NCI-H2029 treated with DMSO at 0.1 percent for 48 hours (cell line): Measurements from ENCODE around the gene UBASH3A.

ENCODE experiments used
- DNase-seq: peaks from one replicate; lab custom pipeline; 2025; lab: John Stamatoyannopoulos, UW

UBASH3A gene

DNA sequence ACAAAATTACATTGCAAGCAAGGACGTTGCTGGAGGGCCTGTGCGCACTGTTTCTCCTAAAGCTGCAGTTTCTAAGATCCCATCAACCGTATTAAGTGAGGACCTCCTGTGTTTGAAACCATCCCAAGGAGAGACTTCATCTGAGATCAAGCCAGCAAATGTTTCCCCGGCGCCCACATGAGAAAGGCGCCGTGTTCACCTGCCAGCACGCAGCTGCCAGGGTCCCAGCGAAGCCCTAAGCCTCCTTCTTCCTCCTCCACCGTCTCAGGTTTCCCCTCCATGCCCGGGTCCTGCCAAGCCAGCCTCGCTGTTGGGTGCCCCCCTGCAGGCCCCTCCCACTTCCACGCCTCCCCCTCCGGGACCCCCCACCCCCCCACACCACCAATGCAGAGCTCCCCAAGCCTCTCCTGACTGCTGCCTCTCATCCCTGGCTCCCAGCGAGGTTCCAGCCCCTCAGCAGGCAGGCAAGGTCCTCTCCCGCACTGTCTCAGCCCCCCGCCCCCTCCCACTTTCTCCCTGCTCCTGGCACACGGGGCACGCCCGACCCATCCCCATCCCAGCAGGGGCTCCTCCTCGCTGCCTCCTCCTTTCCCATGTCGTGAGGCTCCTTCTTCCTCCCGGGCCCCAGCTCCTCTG, 28.7 kb upstream of the UBASH3A start:
- no peak for DNase-seq

DNA sequence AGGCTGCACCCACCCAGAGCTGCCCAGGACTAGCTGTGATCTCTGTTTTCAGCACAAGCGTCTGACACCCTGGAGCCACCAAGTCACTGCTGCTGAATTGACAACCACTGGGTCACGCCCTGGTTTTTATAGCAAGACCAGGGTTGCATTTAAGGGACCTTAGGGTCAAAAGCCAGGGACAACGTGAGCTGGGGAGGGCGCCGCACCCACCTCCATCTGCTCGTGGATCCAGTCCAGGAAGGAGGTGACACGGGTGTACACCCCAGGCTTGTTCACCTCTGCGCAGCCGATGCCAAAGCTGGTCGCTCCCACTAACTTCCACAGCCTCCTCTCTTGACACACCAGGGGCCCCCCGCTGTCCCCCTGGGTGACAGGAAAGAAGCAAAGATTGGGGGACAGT, 28.2 kb upstream of the UBASH3A start:
- no peak for DNase-seq

DNA sequence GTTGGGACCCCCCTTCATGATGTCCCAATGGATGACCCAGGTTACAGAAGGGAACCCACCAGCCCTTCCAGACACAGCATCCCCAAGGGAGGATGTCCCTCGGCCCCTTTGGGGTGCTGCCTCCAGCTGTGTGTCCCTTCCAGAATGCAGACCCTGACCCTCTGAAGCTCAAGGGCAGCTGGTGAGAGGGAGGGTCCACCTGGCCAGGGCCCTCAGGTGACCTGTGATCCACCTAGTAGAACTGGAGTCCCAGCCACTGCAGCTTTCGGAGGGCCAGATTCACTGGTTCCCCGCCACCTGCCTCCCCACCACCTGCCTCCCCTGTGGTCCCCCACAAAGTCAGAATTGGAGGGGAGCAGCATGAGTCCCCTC, 27.8 kb upstream of the UBASH3A start:
- DNase-seq: no peak

DNA sequence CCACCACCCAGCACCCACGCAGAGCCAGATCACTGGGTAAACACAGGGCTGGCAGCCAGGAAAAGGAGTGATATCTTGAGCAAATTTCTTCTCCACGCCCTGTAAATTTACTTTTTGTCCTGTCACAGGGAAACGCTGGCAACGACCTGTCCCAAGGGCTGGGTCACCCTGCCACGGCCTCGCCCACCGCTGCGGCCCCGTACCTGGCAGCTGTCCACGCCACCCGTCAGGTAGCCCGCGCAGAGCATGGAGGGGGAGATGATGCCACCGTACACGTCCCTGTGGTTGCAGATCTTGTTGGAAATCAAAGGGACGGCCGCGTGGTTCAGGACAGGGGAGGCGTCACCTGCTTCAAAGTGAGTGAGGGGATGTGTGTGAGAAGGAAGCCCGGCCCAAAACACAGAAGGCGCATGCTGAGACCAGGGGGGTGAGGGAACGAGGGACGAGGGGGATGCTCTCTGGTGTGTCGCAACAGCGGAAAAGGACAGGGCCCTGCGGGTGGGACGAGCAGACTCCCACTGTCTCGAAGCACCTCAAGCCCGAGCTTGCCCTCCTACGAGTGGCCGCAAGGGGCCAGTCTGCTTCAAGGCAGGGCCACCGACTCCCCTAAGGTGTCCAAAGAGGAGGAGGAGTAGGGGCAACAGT, 27.2 kb upstream of the UBASH3A start:
- no peak for DNase-seq

DNA sequence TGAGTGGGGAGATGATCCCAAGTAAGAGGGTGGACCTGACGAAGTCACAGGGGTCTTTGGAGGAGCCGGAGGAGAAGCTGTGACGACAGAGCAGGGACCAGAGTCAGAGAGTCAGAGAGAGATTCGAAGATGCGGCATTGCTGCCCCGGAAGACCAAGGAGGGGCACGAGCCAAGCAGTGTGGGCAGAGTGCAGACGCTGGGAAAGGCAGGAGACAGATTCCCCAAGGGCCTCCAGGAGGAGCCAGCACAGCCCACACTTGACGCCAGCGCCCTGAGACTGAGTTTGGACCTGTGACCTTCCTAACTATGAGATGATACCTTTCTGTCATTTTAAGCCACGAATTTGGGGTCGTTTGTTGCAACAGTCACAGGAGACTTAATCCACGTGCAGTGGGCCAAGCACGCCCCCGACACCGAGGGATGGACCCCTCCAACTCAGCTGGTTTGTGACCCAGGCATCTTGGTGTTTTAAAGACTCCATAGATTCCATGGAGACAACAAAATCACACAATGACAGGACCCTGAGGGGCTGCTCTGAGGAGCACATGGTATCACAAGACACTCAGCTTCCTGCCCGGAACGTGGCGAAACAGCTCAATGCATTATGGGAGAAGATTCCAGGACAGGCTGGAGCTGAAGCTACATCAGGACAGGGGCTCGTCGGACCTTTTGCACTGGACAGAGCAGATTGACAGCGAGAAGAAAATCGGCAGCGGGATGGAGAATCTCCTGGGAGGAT, 26.3 kb upstream of the UBASH3A start:
- DNase-seq: no peak

DNA sequence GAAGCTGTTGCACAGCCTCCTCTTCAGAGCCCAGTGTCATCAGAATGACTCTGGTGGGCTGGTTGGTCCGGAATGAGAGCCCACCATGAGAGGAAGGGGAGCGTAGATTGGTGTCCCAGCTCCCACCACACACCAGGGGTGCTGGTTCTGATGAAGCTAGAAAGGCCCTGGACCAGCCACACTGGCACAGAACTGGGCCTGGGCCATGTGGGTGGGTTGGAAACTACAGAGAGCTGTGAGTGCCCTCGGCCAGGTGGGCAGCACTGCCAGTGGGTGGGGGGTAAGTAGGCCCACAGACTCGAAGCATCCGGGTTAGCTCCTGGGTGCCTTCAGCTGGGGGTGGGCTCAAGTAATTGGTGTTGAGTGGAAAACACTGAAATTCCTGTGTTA, 25.8 kb upstream of the UBASH3A start:
- no peak for DNase-seq

DNA sequence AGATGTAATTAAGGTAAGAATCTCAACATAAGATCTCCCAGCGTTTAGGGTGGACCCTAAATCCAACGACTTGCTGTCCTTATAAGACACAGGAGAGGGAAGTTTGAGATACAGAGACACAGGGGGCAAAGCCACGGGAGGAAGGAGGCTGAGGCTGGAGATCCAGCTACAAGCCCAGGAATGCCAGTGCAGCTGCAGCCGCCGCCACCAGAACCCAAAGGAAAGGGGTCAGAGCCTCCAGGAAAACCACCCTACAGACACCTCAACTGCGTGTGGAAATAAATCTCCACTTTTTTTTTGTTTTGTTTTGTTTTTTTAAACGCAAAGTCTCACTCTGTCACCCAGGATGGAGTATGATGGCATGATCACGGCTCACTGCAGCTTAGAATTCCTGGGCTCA, 25.3 kb upstream of the UBASH3A start:
- DNase-seq: no peak

DNA sequence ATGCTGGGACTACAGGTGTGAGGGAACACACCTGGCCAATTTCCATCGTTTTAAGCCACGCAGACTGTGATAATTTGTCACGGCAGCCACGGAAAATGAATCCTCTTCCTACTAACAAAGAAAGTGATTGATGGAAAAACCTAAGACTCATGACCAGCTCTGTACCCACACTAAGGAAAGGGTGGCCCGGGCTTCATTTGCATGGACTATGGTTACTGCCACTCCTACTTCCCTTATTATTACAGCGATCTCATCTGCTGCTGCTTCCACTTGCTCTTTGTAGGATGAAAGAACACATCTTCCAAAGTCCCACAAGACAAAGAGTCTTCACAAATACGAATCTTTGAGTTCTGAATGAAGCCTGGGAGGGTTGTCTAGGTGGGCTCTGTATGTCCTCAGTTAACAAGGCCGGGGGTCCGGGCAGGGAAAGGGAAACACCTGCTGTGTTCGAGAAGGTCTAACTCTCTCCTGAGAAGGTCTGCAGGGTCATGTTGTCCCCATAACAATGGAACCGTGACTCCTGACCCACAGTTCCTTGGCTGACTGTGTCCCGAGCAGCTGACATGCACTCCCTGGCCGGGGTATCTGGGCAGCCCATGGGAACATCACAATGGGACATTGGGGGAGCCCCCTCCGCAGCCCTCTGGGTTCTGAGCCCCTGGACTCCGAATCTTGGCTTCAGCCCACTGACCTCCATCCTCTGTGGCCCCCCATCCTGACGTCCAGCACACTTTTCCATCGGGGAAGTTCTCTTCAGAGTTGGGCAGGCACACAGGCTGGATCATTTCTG, 24.1 kb upstream of the UBASH3A start:
- DNase-seq: no peak

DNA sequence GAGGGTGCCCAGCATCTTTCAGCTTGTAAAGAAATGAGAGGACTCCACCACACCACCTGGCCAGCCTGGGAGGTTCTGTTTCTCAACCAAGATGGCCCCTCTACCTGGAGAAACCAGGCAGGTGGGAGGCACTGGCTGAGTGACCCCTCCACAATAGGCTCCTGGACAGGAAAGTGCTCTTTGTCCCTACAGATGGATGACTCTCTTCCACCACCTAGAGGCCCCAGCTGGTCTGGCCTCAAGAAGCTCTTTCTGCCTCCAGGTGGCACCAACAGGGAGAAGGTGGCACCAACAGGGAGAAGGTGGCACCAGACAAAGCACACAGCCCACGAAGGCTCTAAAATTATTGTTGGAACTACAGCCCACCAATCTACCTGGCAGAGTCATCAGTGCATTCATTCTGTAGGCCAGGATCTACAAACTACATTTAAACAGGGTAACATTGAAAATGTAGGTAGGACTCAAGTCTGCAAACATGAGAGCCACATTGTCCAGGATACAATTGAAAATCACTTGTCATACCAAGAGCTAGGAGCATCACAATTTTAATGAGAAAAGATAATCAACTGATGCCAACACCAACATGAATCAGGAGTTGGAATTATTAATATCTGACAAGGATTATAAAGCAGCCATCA, 22.2 kb upstream of the UBASH3A start:
- DNase-seq: peak; percentile 59

DNA sequence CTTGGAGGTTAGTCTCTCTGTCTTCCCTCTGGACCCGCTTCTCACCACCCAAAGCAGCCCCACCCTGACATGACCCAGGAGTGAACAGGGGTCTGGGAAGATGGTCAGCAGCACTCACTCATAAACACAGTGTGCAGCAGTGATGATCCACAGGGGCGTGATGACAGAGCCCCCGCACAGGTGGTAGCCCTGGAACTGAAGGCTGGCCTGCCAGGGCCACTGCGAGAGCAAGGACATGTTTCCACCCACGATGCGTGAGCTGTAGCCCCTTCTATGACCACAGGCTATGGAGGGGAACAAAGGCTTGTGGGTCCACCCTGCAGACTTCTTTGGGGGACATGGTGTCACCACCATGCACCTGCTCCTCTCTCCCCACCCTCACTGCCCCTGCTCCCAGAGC, 20.8 kb upstream of the UBASH3A start:
- no peak for DNase-seq

DNA sequence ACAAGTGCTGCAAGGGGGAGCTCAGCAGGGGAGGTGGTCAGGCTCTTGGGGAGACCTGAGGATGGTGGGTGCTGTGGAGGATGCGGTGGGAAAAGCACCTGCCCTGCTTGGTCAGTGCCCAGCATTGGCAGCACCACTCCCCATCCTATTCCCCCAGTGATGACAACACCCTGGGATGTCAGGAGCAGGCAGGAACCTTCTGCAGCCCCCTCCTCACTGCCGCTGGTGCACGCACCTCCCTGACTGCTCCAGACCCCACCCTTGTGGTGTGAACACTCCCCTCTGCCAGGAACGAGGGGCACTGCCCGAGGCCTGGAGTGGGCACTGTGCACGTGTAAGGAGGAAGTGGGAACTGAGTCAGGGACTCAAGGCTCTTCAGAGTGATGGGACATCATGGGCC, 20.4 kb upstream of the UBASH3A start:
- no peak for DNase-seq

DNA sequence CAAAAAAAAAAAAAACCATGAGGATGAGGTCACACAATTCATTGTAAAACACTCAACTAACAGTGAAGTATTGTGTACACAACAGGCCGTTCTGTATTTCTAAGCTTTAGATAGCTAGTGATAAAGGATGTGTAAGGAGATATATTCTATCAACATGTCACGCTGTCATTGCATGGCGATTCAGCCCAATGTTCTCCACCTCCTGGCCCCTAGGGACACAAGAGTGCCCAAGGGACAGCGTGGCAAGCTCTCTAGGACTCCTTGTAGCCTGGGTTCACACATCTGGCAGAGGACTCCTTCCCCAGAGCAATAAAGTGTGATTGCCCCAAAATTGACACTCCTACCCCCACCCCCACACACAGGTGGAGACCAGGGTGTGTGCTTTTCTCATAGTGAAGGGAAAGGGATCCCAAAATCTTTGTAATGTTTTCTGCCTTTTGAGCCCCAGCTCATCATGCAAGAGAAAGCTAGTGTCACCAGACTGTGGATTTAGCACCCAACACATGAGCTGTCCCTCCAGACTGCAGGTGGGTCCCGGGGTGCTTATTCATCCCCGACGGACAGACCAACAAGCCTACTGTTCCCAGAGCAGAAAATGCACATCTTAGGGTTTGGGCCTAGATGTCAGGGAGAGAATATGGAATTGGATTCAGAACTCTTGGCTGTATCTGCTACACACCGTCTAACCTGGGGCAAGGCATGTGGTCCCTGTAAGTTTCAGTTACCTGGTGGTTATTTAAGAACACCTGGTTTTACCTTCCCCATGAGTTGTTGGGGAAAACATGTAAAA, 19.4 kb upstream of the UBASH3A start:
- DNase-seq: peak; percentile 64

DNA sequence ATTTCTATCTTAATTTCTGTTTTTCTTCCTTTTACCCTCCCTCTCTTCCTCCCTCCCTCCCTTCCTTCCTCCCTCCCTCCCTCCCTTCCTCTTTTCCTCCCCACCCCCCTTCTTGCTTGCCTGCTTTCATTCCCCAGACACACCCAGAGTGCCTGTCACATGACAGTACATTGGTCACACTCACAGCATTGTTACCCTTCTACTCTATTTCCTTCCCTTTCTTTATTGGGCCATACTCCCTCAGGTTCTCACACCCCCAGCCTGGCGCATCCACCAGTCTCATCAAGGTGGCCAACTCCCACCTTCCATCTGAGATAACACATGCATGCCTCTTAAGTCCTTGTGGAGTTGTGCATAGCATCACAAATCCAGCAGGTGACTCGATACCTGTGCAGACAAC, 18.7 kb upstream of the UBASH3A start:
- no peak for DNase-seq

DNA sequence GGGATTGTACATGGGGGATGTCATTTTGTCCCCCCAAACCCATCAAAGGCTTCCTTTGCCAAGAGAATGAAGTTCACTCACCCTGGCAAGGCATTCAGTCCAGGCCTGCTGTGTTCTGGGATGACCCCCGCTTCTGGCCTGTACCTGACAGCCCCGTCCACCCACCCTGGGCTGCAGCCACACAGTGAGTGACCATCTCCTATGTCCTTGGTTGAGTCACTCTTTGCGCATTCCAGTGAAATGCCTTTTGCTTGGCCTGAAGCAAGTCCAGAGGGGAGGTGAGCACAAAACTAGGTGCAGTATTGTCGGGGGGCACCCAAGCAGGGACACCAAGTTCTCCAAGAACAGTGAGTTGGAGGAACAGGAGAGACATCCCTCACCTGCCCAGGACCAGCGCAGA, 18.1 kb upstream of the UBASH3A start:
- DNase-seq: no peak

DNA sequence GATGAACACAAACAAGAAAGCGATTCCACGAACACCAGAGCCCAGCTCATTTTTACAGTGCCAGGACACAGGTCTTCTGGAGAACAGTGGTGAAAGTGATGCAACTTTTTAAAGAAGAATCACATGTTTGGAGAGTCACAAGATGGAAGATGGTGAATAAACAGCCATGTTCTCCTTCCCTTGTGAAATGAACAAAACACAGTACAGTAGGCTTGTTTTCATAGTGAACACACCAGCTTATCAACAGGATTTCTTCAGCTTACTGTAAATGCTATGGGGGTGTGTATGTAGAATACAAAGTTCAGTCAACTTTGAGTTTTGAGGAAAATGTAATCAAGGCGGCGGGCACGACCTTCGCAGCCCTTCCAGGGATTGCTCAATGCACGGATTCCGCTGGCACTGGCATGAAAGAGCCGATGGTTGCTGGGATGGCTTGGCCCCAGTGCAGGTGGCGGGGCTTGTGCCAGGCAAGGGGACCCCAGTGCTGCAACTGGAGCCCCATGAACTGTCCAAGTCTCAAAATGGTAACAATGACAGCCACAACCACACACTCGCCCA, 17.6 kb upstream of the UBASH3A start:
- no peak for DNase-seq

DNA sequence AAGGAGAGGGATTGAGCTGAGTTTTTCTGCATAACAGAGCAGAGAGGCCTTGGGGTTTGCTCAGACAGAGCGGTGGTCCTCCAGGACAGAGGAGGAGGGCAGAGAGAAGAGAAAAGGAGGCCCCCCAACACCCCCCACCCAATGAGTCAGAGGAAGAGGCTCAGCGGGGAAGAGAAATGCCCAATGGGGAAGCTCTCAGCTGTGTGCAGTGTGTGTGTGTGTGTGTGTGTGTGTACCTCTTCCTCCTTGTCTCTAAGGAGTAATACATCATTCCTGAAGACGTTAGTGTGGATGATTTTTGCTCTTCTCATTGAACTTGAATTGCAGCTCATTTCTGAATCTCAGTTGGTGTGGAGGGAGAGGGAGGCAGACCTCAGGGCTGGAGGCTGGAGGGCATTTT, 16.5 kb upstream of the UBASH3A start:
- DNase-seq: no peak

DNA sequence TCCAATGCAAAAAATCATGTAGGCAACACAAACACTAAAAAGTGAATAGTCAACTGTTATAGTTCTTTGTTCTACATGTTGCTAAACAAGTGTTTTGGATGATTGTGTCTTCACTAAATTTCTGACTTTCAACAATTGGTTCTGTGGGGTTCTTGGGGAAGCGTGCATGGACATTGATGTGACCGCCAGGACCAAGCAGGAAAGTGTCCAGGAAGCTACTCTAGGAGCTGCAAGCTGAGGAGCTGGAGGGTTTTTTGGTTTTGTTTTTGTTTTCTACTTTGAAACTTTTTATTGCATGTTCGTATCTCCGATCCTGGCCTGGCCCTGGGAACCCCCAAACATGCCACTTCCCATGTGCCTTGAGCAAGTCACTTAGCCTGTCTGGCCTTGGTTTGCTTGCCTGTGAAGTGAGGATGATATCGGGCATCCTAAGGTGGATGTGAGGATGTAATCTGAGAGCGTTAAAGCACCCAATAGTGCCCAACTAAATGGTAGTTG, 15.8 kb upstream of the UBASH3A start:
- DNase-seq: no peak

DNA sequence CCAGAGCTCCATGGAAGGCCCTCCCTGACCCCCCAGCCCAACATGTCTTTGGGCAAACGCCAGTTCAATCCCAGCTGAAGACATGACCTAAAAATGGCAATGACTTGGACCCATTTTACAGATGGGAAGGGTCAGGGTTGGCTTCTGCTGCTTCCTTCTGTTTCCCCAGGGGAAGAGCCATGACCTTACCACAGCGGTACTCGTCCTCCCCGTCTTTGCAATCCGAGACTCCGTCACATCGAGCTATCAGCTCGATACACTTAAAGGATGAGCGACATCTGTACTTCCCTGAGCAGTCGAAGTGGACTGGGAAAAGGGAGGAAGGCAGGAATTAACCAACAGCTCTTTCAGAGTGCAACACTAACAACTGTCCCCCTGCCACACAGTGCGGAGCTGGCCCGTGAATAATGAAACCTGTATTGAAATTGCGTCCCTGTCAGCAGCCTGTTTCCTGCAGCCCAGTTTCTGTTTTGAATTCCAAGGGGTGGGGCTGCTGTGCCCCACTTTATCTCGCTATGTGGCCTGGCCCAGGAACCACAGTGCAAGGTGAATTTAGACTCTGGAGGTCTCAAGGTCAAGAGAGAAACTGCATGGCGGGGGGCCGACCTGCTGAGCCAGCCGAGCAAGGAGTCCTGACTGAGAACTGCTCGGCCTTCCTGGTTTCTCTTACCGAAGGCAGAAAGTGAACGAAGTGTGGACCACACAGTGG, 14.8 kb upstream of the UBASH3A start:
- no peak for DNase-seq

DNA sequence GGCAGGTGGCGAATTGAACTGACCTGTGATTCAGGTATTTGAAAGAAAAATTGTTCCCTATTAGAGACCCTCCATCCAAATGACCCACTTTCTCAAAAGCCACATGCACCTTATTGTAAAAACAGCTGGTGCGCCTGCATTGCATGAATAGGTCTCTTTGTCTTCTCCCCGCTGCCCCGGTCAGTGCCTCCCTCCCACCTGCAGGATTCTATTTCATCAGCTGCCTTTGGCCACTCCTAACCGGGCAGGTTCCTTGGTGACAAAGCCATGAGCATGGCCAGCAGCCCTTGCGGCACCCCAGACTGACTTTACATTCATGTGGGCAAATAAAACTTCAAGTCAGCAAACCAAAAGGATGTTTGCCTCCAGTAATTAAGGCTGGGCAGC, 14.3 kb upstream of the UBASH3A start:
- DNase-seq: peak; percentile 29

DNA sequence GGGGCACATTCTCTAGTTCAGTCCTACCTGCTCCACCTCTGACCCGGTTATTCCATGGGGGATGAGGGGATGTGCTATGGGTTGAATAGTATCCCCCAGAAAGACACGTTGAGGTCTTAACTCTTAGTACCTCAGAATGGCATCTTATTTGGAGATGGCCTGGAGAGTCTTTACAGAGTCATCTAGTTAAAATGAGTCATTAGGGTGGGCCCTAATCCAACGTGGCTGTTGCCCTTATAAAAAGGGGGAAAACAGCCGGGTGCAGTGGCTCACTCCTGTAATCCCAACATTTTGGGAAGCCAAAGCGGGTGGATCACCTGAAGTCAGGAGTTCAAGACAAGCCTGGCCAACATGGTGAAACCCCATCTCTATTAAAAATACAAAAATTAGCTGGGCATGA, 13.5 kb upstream of the UBASH3A start:
- DNase-seq: no peak
